Endothelial cell (in vitro differentiated cells): ENCODE data around the gene SND1. TPM values are rescaled to one million over a fixed set of nuclear protein-coding genes. Genes with fewer than 3 reads are reported as not detected.

Source experiments
- DNase-seq: peaks from one replicate; pipeline ENCODE4 v3.0.0; 2021; ENCODE audit warnings: low spot score
- H3K27ac Mint-ChIP-seq: one replicate; pipeline ENCODE4 v1.8.0; 2021; ENCODE audit warnings: mixed read lengths, inconsistent platforms; ENCODE audit not compliant: unreplicated experiment
- H3K27me3 Mint-ChIP-seq: one replicate; pipeline ENCODE4 v1.8.0; 2021; ENCODE audit warnings: mild to moderate bottlenecking, moderate library complexity, mixed read lengths, inconsistent platforms; ENCODE audit not compliant: unreplicated experiment
- H3K36me3 Mint-ChIP-seq: one replicate; pipeline ENCODE4 v1.8.0; 2021; ENCODE audit warnings: mild to moderate bottlenecking, low read depth, mixed read lengths, inconsistent platforms; ENCODE audit not compliant: unreplicated experiment
- H3K4me1 Mint-ChIP-seq: one replicate; pipeline ENCODE4 v1.8.0; 2021; ENCODE audit warnings: mild to moderate bottlenecking, mixed read lengths, inconsistent platforms; ENCODE audit not compliant: unreplicated experiment
- H3K4me3 Mint-ChIP-seq: one replicate; pipeline ENCODE4 v1.8.0; 2021; ENCODE audit warnings: mild to moderate bottlenecking, mixed read lengths, inconsistent platforms; ENCODE audit not compliant: unreplicated experiment
- H3K9me3 Mint-ChIP-seq: one replicate; pipeline ENCODE4 v1.8.0; 2021; ENCODE audit warnings: mixed read lengths, inconsistent platforms; ENCODE audit not compliant: unreplicated experiment
- total RNA-seq: library from RNA; stranded (reverse); fragmentation: NEBNext Ultra II Directional; extraction: Animal tissue kit (Norgen Biotek cat#: 25700); gene quantifications from one replicate; pipeline ENCODE4 v1.2.1, GENCODE V29; 2021; ENCODE audit not compliant: unreplicated experiment
- TF ChIP-seq, protein P1 (sequence below): fragments of 200-600 bp; sonication (generic); IDR thresholded peaks from one replicate; pipeline ENCODE4 v1.5.0; 2021; ENCODE audit warnings: antibody characterized with exemption; ENCODE audit not compliant: unreplicated experiment

The SND1 gene
- total RNA-seq, 1 donor from 2014 or later = 375 TPM

DNA sequence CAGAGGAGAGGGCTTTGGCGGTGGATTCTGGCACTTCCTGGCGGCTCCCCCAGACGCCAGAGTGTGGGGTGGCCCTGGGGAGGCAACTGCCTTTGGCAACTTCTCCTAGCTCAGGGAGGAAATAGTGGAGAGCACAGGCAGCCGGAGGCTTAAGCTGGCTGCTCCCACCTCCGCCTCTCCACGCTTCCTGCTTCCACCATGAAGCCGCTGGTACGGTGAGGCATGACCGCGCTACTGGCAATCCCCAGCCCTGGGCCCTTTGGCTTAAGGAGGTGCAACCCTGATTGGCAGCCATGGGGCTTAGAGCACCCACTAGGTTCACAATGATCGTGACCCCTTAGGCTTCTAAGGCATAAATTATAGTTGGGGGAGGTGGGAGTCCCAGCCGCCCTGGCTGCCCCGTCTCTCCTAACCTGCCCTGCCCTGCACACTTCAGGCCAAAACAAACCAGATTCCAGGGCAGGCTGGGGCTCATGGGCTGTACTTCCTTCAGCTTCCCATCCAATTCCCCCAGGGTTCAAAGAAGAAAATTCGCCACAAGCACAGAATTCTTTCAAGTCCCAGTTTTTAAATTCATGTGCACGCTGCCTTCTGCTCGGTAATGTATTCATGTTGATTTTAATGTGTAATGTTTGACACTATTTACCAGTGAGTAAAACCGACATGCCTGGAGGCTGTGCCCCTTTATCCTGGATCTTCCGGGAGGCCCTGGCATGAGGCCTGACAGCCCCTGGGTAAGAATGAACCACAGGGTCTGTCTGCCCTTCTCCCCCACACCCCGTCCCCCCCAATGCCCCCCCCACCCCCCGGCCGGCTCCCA lies 469.9 kb downstream of the SND1 start:
- no peak overlapping the region for H3K4me3 Mint-ChIP-seq
- H3K27me3 Mint-ChIP-seq = peaks cover 4% of the 10 kb centered on the region
- H3K4me1 Mint-ChIP-seq = no peaks in the 10 kb centered on the region
- H3K27ac Mint-ChIP-seq = no peak overlapping the region
- peaks cover 3% of the 10 kb centered on the region for H3K36me3 Mint-ChIP-seq
- DNase-seq = no peak
- TF ChIP-seq, protein P1, sequence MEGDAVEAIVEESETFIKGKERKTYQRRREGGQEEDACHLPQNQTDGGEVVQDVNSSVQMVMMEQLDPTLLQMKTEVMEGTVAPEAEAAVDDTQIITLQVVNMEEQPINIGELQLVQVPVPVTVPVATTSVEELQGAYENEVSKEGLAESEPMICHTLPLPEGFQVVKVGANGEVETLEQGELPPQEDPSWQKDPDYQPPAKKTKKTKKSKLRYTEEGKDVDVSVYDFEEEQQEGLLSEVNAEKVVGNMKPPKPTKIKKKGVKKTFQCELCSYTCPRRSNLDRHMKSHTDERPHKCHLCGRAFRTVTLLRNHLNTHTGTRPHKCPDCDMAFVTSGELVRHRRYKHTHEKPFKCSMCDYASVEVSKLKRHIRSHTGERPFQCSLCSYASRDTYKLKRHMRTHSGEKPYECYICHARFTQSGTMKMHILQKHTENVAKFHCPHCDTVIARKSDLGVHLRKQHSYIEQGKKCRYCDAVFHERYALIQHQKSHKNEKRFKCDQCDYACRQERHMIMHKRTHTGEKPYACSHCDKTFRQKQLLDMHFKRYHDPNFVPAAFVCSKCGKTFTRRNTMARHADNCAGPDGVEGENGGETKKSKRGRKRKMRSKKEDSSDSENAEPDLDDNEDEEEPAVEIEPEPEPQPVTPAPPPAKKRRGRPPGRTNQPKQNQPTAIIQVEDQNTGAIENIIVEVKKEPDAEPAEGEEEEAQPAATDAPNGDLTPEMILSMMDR = no peak
- H3K9me3 Mint-ChIP-seq = peaks cover 4% of the 10 kb centered on the region

DNA sequence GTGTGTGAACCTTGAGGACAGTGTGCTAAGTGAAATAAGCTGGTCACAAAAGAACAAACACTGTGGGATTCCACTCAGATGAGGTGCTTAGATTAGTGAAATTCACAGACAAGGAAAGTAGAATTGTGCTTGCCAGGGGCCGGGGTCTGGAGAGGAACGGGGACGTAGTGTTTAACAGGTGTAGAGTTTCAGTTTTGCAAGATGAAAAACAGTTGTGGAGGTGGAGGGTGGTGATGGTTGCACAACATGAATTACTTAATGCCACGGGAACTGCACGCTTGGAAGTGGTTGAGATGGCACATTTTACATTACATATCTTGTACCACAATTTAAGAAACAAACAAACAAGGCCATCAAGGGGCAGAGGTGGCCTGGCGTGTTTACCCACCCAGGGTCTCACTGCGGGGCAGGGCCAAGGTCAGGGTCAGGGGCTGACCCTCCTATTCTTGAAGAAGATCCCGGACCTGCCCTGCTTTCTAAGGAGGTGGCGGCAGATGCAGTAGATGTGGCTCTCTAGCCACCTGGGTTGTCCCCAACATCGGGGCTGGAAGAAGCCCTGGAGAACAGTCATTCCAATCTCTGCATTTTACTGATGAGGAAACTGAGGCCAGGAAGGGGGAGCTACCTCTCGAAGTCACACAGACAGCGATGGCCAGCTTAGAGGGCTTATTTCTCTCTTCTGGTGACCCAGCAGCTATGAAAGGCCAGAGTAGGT lies 470.7 kb downstream of the SND1 start:
- TF ChIP-seq, protein P1 = no peak
- Mint-ChIP-seq H3K36me3 (peaks cover 3% of the 10 kb centered on the region), H3K4me3 (no peak overlapping the region), H3K9me3 (peaks cover 4% of the 10 kb centered on the region), H3K27ac (no peak overlapping the region), H3K27me3 (peaks cover 4% of the 10 kb centered on the region), H3K4me1 (no peaks in the 10 kb centered on the region)
- no peak for DNase-seq

DNA sequence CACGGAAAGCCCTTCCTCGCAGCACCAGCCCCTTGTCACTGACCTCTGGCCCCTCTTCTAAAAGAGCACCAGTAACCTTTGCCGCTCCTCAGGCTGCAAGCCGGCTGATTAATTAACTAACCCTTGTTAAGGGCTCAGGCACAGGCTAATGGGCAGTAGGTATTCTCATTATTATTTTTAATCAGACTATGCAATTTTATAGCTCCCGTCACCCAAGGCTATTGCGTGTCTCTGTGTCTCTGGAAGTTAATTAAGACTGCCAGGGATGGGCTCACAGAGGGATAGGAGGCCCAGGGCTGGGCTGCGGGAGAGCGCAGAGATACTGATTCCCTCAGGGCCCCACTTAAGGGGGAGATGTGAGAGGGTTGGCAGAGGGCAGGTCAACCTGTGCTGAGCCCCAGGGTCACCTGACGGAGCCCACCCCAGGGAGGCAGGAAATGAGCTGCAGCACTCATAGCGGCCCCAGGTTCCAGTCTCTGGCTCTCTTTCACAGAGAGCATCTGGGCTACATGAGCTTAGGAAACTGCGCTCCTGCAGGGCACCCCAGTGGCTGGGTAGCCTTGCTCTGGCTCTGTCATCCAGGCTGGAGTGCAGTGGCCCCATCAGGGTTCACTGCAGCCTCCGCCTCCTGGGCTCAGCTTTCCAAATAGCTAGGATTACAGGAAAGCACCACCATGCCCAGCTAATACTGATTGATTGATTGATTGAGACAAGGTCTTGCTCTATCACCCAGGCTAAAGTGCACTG lies 471.5 kb downstream of the SND1 start:
- DNase-seq = no peak
- H3K27me3 Mint-ChIP-seq = no peaks in the 10 kb centered on the region
- TF ChIP-seq, protein P1 = no peak
- no peak overlapping the region for H3K27ac Mint-ChIP-seq
- H3K9me3 Mint-ChIP-seq = peaks cover 4% of the 10 kb centered on the region
- H3K4me1 Mint-ChIP-seq = no peaks in the 10 kb centered on the region
- H3K4me3 Mint-ChIP-seq = no peak overlapping the region
- no peaks in the 10 kb centered on the region for H3K36me3 Mint-ChIP-seq

DNA sequence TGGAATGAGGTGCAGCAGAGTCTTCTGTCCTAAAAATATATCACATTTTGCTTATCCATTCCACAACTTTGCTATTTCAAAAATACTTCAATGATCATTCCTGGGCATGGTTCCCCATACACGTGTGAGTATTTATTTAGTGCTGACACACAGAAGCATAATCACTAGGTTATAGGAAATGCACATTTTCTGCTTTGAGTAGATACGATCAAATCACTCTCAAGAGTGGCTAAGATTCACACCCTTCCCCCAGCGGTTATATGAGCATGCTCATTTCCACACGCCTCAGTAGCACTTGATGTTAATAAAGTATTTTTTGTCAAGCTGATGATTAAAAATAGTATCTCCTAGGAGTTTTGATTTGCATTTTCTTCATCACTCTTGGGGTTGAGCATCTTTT lies 472.8 kb downstream of the SND1 start:
- Mint-ChIP-seq H3K4me3 (no peak overlapping the region), H3K9me3 (peaks cover 4% of the 10 kb centered on the region), H3K4me1 (no peaks in the 10 kb centered on the region), H3K27me3 (no peaks in the 10 kb centered on the region), H3K27ac (no peak overlapping the region), H3K36me3 (no peaks in the 10 kb centered on the region)
- no peak for DNase-seq
- TF ChIP-seq, protein P1 = no peak
